Measurements from ENCODE around the gene CFAP100.

CFAP100 gene

DNA sequence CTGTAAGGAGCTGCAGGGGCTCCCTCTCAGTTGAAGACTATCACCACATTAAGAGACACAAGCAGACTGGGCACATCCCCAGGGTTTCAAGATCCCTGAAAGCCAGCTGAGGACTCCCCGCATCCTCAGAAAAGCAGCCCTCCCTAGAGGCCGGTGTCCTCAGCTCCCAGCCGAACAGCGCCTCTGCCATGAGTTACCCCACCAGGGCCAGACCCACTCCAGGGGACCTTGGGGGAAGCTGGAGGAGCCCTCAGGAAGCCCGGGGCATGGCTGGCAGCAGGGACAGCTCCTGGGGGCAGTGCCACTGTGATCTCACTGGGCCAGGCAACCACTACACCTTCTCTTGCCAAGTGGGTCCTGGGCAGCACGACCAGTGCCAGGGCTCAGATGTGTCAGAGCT is 45.6 kb upstream of the CFAP100 start:
- Histone ChIP-seq H3K4me3 (ENCODE audit: low read depth, low read length) (no peak overlapping the region), H3K36me3 (ENCODE audit: control insufficient read depth in 2 of 2, insufficient read depth in 1 of 2, low read length in 2 of 2) (peaks cover 0 to 28% of the 10 kb centered on the region in 2 experiments; a peak in 1 of 3 replicates), H3K9me3 (ENCODE audit: control insufficient read depth, insufficient read depth, low read depth, low read length) (no peaks in the 10 kb centered on the region), H3K27ac (ENCODE audit: extremely low read depth, low read depth, low read length) (no peak overlapping the region), H3K4me1 (ENCODE audit: control insufficient read depth, insufficient read depth, low read length) (no peaks in the 10 kb centered on the region)
- POLR2A ChIA-PET, result no interaction called here
- TF ChIP-seq, protein P1, sequence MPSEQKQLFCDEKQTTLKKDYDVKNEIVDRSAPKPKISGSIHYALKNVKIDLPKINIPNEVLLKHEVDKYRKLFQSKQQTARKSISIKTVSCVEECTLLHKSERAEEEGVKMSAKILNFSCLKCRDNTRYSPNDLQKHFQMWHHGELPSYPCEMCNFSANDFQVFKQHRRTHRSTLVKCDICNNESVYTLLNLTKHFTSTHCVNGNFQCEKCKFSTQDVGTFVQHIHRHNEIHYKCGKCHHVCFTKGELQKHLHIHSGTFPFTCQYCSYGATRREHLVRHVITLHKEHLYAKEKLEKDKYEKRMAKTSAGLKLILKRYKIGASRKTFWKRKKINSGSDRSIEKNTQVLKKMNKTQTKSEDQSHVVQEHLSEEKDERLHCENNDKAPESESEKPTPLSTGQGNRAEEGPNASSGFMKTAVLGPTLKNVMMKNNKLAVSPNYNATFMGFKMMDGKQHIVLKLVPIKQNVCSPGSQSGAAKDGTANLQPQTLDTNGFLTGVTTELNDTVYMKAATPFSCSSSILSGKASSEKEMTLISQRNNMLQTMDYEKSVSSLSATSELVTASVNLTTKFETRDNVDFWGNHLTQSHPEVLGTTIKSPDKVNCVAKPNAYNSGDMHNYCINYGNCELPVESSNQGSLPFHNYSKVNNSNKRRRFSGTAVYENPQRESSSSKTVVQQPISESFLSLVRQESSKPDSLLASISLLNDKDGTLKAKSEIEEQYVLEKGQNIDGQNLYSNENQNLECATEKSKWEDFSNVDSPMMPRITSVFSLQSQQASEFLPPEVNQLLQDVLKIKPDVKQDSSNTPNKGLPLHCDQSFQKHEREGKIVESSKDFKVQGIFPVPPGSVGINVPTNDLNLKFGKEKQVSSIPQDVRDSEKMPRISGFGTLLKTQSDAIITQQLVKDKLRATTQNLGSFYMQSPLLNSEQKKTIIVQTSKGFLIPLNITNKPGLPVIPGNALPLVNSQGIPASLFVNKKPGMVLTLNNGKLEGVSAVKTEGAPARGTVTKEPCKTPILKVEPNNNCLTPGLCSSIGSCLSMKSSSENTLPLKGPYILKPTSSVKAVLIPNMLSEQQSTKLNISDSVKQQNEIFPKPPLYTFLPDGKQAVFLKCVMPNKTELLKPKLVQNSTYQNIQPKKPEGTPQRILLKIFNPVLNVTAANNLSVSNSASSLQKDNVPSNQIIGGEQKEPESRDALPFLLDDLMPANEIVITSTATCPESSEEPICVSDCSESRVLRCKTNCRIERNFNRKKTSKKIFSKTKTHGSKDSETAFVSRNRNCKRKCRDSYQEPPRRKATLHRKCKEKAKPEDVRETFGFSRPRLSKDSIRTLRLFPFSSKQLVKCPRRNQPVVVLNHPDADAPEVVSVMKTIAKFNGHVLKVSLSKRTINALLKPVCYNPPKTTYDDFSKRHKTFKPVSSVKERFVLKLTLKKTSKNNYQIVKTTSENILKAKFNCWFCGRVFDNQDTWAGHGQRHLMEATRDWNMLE (tag by site-specific recombination; conservative IDR thresholded peaks at IDR 0.05; ENCODE audit: low read depth), result no peak
- peak; percentile 30; the same call in 1 of the 2 replicates for TF ChIP-seq GLIS1 (tag by site-specific recombination; IDR thresholded peaks at IDR 0.05)
- TF ChIP-seq ZIC2 (tag by site-specific recombination; IDR thresholded peaks at IDR 0.05), result peak; percentile 22
- TF ChIP-seq MZF1 (tag by site-specific recombination; IDR thresholded peaks at IDR 0.05; ENCODE audit: borderline replicate concordance), result no peak
- CTCF ChIA-PET, result interaction anchor here (0.6 kb wide), 1 partner anchor 235 kb away, joined by 3 read pairs; no protein-coding TSS in a partner anchor

DNA sequence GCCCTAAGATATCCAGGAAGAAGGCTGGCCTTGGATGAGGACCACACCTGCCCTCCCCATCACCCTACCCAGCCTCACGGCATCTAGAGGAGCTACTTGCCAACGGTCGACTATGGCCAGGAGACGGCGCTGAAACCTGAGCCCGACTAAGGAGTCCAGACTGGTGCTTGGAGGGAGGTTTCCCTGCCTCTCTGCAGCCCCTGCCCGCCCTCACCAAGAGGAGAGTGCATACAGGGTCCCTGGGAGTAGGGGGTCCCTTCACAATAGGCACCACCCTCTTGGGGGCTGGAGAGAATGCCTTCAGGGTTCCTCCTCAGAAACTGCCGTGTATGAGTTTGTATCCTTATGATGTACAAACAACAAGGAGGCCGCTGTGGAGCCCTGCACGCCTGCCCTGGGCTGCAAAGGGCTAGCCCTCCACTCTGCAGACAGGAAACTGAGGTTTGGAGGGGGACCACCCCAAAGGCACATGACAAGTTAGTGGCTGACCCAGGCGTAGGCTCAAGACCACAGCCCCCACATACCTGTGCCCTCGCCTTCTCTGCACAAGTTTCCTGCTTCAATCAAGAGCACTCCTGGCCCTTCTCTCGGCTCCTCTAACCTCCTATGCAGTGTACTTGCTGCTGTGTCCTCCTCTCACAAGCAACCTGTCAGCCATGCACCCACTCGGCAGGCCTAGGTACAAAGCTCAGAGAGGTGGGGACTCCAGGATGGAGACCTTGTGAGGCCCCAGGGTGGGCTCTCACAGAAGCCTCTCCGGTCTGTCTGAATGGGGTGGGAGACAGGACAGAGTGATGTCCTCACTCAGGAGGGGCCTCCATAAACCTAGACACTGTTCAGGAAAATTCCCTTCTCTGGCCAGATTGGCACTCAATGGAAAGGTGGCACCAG is 44.9 kb upstream of the CFAP100 start:
- Histone ChIP-seq H3K27ac (ENCODE audit: extremely low read depth, low read depth, low read length) (no peak overlapping the region), H3K9me3 (ENCODE audit: control insufficient read depth, insufficient read depth, low read depth, low read length) (no peaks in the 10 kb centered on the region), H3K4me3 (ENCODE audit: low read depth, low read length) (no peak overlapping the region), H3K36me3 (ENCODE audit: control insufficient read depth in 2 of 2, insufficient read depth in 1 of 2, low read length in 2 of 2) (peaks cover 0 to 28% of the 10 kb centered on the region in 2 experiments; a peak in 1 of 3 replicates), H3K4me1 (ENCODE audit: control insufficient read depth, insufficient read depth, low read length) (no peaks in the 10 kb centered on the region)
- ChIA-PET POLR2A (no interaction called here), CTCF (interaction anchor here (0.6 to 0.7 kb wide), 2 partner anchors 236 to 249 kb away, joined by 3 read pairs; no protein-coding TSS in a partner anchor)
- TF ChIP-seq ZNF157 (tag by site-specific recombination; IDR thresholded peaks at IDR 0.05) (no peak), ZBTB1 (tag by site-specific recombination; IDR thresholded peaks at IDR 0.05) (no peak), MYNN (tag by site-specific recombination; IDR thresholded peaks at IDR 0.05; ENCODE audit: borderline replicate concordance) (no peak), SCRT2 (tag by site-specific recombination; IDR thresholded peaks at IDR 0.05) (no peak), ZNF184 (tag by site-specific recombination; IDR thresholded peaks at IDR 0.05) (no peak), HOXA7 (CRISPR knock-in tag; IDR thresholded peaks at IDR 0.05; ENCODE audit: borderline replicate concordance) (no peak), ZNF324 (tag by site-specific recombination; IDR thresholded peaks at IDR 0.05) (no peak), ZNF133 (tag by site-specific recombination; IDR thresholded peaks at IDR 0.05) (no peak), ZNF501 (tag by site-specific recombination; IDR thresholded peaks at IDR 0.05) (no peak), ZNF114 (tag by site-specific recombination; IDR thresholded peaks at IDR 0.05) (no peak), KLF8 (tag by site-specific recombination; IDR thresholded peaks at IDR 0.05) (no peak), ZNF510 (tag by site-specific recombination; IDR thresholded peaks at IDR 0.05; ENCODE audit: insufficient replicate concordance) (no peak), SETDB1 (IDR thresholded peaks at IDR 0.05; ENCODE audit: insufficient read length, low read length) (no peak), ZNF791 (tag by site-specific recombination; IDR thresholded peaks at IDR 0.05) (no peak)
- TF ChIP-seq, protein P2, sequence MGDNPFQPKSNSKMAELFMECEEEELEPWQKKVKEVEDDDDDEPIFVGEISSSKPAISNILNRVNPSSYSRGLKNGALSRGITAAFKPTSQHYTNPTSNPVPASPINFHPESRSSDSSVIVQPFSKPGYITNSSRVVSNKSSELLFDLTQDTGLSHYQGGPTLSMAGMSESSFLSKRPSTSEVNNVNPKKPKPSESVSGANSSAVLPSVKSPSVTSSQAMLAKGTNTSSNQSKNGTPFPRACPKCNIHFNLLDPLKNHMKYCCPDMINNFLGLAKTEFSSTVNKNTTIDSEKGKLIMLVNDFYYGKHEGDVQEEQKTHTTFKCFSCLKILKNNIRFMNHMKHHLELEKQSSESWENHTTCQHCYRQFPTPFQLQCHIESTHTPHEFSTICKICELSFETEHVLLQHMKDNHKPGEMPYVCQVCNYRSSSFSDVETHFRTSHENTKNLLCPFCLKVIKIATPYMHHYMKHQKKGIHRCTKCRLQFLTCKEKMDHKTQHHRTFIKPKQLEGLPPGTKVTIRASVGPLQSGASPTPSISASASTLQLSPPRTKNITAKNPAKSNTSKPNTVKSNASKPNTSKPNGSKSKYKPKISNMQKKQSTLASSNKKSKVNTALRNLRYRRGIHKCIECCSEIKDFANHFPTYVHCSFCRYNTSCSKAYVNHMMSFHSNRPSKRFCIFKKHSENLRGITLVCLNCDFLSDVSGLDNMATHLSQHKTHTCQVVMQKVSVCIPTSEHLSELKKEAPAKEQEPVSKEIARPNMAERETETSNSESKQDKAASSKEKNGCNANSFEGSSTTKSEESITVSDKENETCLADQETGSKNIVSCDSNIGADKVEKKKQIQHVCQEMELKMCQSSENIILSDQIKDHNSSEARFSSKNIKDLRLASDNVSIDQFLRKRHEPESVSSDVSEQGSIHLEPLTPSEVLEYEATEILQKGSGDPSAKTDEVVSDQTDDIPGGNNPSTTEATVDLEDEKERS (tag by site-specific recombination; IDR thresholded peaks at IDR 0.05), result no peak
- TF ChIP-seq, protein P3, sequence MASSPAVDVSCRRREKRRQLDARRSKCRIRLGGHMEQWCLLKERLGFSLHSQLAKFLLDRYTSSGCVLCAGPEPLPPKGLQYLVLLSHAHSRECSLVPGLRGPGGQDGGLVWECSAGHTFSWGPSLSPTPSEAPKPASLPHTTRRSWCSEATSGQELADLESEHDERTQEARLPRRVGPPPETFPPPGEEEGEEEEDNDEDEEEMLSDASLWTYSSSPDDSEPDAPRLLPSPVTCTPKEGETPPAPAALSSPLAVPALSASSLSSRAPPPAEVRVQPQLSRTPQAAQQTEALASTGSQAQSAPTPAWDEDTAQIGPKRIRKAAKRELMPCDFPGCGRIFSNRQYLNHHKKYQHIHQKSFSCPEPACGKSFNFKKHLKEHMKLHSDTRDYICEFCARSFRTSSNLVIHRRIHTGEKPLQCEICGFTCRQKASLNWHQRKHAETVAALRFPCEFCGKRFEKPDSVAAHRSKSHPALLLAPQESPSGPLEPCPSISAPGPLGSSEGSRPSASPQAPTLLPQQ (tag by site-specific recombination; IDR thresholded peaks at IDR 0.05), result no peak
- TF ChIP-seq, protein P4, sequence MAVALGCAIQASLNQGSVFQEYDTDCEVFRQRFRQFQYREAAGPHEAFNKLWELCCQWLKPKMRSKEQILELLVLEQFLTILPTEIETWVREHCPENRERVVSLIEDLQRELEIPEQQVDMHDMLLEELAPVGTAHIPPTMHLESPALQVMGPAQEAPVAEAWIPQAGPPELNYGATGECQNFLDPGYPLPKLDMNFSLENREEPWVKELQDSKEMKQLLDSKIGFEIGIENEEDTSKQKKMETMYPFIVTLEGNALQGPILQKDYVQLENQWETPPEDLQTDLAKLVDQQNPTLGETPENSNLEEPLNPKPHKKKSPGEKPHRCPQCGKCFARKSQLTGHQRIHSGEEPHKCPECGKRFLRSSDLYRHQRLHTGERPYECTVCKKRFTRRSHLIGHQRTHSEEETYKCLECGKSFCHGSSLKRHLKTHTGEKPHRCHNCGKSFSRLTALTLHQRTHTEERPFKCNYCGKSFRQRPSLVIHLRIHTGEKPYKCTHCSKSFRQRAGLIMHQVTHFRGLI (tag by site-specific recombination; IDR thresholded peaks at IDR 0.05), result no peak
- TF ChIP-seq, protein P5, sequence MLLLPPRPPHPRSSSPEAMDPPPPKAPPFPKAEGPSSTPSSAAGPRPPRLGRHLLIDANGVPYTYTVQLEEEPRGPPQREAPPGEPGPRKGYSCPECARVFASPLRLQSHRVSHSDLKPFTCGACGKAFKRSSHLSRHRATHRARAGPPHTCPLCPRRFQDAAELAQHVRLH (tag by site-specific recombination; IDR thresholded peaks at IDR 0.05), result no peak
